Measurements from ENCODE around the gene TRUB2. TPM values are rescaled to one million over a fixed set of nuclear protein-coding genes. Genes with fewer than 3 reads are reported as not detected.

The TRUB2 gene
- total RNA-seq, 1 donor from 2014 or later = 10.2 TPM

DNA sequence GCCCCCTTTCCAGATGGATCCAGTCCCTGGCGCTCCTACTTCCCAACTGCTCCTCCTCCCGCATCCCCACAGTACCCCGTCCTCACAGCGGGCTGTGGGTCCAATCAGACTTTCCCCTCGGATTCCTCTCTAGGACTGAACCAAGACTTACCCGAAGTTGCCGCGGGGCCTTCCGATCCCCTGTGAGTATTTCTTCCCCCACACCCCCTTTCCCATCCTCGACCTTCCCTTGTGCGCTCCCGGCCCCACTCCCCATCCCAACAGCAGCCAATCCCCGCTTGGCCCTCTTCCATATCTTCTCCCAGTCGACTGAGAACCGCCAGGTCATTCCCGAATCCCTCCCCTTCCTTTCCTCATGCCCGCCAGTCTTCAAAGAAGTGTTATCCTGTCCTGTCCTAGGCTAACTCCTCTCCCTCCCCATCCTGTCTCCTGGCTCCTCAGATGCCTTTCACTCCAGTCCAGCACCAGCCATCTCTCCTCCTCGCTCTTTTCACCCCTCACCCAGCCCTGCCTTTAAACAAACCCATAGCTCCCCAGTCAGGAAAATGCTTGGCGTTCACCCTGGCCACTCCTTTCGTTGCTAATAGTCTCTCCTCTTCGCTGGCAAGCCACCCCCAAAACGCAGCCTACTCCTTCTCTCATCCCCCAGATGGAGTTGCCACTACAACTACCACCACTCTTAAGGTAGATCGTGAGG is 45.5 kb downstream of the TRUB2 start:
- TF ChIP-seq, protein P1, sequence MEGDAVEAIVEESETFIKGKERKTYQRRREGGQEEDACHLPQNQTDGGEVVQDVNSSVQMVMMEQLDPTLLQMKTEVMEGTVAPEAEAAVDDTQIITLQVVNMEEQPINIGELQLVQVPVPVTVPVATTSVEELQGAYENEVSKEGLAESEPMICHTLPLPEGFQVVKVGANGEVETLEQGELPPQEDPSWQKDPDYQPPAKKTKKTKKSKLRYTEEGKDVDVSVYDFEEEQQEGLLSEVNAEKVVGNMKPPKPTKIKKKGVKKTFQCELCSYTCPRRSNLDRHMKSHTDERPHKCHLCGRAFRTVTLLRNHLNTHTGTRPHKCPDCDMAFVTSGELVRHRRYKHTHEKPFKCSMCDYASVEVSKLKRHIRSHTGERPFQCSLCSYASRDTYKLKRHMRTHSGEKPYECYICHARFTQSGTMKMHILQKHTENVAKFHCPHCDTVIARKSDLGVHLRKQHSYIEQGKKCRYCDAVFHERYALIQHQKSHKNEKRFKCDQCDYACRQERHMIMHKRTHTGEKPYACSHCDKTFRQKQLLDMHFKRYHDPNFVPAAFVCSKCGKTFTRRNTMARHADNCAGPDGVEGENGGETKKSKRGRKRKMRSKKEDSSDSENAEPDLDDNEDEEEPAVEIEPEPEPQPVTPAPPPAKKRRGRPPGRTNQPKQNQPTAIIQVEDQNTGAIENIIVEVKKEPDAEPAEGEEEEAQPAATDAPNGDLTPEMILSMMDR (IDR thresholded peaks at IDR 0.05) = no peak
- DNase-seq (ENCODE audit: low spot score in 2 of 2) = peak in 1 of 2 donors; percentile 72
- peaks cover 12 to 16% of the 10 kb centered on the region in 2 donors for H3K36me3 ChIP-seq
- peak overlapping the region; percentile 85 to 87 for H3K27ac ChIP-seq
- peak overlapping the region; percentile 78 to 91 for H3K4me3 ChIP-seq
- H3K9me3 ChIP-seq = no peaks in the 10 kb centered on the region
- intact Hi-C loops (cut with DNase I) = loop anchor here (1.0 to 5.0 kb wide), 5 partner anchors 46 to 181 kb away; partner anchors contain the start of genes CIZ1, COQ4, ODF2 and TRUB2
- peaks cover 6 to 20% of the 10 kb centered on the region in 2 donors for H3K4me1 ChIP-seq
- H3K27me3 ChIP-seq = no peaks in the 10 kb centered on the region

DNA sequence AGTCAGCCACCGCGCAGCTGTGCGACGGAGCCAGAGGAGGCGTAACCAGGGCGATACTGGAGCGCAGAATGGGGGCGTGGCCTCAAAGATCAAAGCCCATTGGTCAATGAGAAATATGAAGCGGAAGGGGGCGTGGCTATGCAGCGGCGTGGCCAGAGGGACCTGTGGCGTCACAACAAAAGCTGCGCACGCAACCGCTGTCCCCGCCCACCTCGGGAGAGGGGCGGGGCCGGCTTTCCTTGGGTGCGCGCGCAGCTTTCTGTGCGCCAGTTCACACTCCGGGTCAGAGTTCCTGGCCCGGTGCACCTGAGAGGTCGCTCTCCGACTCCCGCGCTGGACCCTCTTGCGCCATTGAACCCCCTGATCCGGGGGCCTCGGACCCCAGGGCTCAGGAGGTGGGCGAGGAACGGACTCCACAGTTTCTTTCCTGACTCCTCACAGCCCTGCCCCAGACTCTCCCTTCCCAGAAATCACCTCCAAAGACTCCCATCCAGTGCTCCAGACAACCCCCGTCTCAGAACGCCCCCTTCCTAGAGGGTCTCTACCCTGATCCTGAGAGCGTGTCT is 46.2 kb downstream of the TRUB2 start, which contains the start of gene SWI5:
Gene SWI5 (plus strand): TSS at position 269 of the 566 bp plus-strand sequence.
- intact Hi-C loops (cut with DNase I) = loop anchor here (1.0 to 5.0 kb wide), 5 partner anchors 46 to 181 kb away; partner anchors contain the start of genes CIZ1, COQ4, ODF2 and TRUB2
- Histone ChIP-seq H3K27me3 (no peaks in the 10 kb centered on the region), H3K27ac (peak within 1 kb of the TSS; percentile 86 to 87)

DNA sequence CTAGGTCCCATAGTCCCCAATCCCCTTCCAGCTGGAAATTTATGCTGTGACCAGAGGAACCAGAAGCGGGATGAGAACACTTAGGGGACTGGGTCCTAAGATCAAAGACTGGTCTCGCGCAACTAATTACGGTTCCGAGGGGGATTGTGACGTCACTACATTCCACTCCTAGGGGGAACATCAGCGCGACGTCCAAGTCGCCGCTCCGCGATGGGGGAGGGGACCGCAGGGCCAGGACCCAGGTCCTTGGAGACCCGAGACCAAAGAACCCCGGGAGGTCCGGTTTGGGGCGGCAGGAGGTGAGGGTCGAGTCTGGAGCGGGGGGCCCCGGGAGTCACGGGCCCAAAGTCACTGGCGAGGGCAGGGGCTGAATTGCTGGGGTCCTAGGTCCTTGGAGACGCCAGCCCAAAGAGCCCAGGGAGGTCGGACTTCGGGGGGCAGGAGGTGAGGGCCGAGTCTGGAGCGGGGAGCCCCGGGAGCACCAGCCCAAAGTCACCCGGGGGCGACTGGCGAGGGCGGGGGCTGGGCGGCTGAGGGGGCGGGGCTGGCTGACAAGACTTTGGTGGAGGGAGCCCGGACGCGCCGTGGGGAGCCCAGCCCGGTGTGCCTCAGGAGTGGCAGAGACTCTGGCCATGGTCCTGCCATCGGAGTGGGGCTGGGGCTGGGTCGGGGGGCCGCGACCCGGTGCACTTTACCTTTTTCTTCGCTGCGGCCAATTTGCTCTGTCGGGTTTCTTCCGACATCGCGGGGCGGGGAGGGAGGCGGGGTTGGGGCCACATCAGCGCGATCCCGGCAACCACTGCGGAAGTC is 46.8 kb downstream of the TRUB2 start, which contains the start of gene GOLGA2:
Gene GOLGA2 (minus strand): TSS at position 810 of the 810 bp plus-strand sequence. CDS start 31 bp downstream, at position 779.
- Histone ChIP-seq H3K27me3 (no peaks in the 10 kb centered on the region), H3K4me1 (peaks cover 6 to 20% of the 10 kb centered on the region in 2 donors), H3K36me3 (peaks cover 18 to 27% of the 10 kb centered on the region in 2 donors), H3K9me3 (no peaks in the 10 kb centered on the region), H3K27ac (peak within 1 kb of the TSS; percentile 86 to 87), H3K4me3 (peak within 1 kb of the TSS; percentile 78 to 91)
- DNase-seq (ENCODE audit: low spot score in 2 of 2) = peak; percentile 26 to 71
- intact Hi-C loops (cut with DNase I) = loop anchor here (1.0 to 5.0 kb wide), 6 partner anchors 47 to 182 kb away; partner anchors contain the start of genes BBLN, CIZ1, COQ4 and ODF2
- TF ChIP-seq, protein P1 (IDR thresholded peaks at IDR 0.05) = no peak

More for the DNA sequence above, 46.2 kb downstream of the TRUB2 start, which contains the start of gene SWI5:
- TF ChIP-seq, protein P1 (IDR thresholded peaks at IDR 0.05) = no peak
- H3K4me3 ChIP-seq = peak within 1 kb of the TSS; percentile 78 to 91
- H3K4me1 ChIP-seq = peaks cover 6 to 20% of the 10 kb centered on the region in 2 donors
- H3K9me3 ChIP-seq = no peaks in the 10 kb centered on the region
- peak; percentile 95 to 100 for DNase-seq (ENCODE audit: low spot score in 2 of 2)
- peaks cover 18 to 23% of the 10 kb centered on the region in 2 donors for H3K36me3 ChIP-seq

DNA sequence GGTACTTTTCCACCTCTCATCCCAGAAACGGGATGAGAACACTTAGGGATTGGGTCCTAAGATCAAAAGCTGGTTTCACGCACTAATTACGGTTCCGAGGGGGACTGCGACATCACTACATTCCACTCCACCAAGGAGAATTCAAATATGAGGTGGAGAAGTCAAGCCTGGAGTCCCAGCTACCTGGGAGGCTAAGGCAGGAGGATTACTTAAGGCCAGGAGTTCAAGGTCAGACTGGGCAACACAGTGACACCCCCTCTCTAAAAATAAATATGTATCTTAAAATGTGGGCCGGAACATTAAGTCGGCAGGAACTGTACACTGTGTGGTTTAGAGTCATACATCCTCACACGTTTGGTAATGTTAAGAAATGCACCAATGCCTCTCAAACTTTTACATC is 48.0 kb downstream of the TRUB2 start:
- Histone ChIP-seq H3K9me3 (no peaks in the 10 kb centered on the region), H3K27ac (no peak overlapping the region), H3K27me3 (no peaks in the 10 kb centered on the region), H3K4me1 (peaks cover 6 to 20% of the 10 kb centered on the region in 2 donors), H3K36me3 (peaks cover 18 to 30% of the 10 kb centered on the region in 2 donors), H3K4me3 (peak overlapping the region; percentile 78 to 91)
- TF ChIP-seq, protein P1 (IDR thresholded peaks at IDR 0.05) = no peak
- no peak for DNase-seq (ENCODE audit: low spot score in 2 of 2)
- intact Hi-C loops (cut with DNase I) = loop anchor here (2.0 kb wide), 1 partner anchor 113 kb away; the partner anchor contains the start of gene BBLN

DNA sequence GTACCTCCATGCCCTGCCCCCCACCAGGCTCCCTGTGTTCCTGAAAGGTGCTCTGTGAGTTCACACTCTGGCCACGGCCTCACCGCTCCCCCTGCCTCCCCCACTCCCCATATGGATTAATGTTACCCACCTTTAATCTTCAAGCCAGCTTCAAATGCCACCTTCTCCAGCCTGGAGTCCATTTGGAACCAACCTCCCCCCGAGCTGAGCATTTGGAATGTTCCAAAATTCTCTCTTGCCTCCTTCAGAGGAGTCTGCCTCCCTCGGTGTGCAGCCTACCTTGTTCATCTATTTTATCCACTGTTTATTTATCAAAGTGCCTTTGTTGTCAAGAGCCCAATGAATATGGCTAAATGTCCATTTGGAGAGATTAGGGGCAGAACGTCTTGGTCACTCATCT is 50.7 kb downstream of the TRUB2 start:
- intact Hi-C loops (cut with DNase I) = no loop called here
- Histone ChIP-seq H3K27me3 (no peaks in the 10 kb centered on the region), H3K4me3 (no peak overlapping the region), H3K9me3 (no peaks in the 10 kb centered on the region), H3K4me1 (peaks cover 1 to 11% of the 10 kb centered on the region in 2 donors), H3K27ac (no peak overlapping the region), H3K36me3 (peaks cover 40 to 55% of the 10 kb centered on the region in 2 donors)
- TF ChIP-seq, protein P1 (IDR thresholded peaks at IDR 0.05) = no peak
- DNase-seq (ENCODE audit: low spot score in 2 of 2) = no peak

All from ascending aorta (tissue), 2 donors.